OCI-LY7 (cell line): ENCODE results near the gene PLEKHA5. TPM values are rescaled to one million over a fixed set of nuclear protein-coding genes. Genes with fewer than 3 reads are reported as not detected.

Source experiments
- BruUV-seq: library from RNA; stranded (reverse); fragments of 400-500 nt; replicated peaks from 2 replicates; lab custom pipeline; 2021; lab: Mats Ljungman, UMichigan
- CTCF ChIA-PET: fragments of 300-600 bp; sonication (Branson Sonifier 250); formaldehyde crosslinking; loops from one replicate; lab custom pipeline; 2022; ENCODE audit warnings: antibody characterized with exemption; ENCODE audit not compliant: unreplicated experiment; lab: Charles Lee
- POLR2A ChIA-PET: fragments of 300-600 bp; sonication (Branson Sonifier 250); formaldehyde crosslinking; loops from one replicate; lab custom pipeline; 2022; ENCODE audit warnings: antibody characterized with exemption; lab: Charles Lee
- DNase-seq: peaks from one replicate; pipeline ENCODE4 v3.0.0-alpha.2; 2015; ENCODE audit warnings: low spot score
- H2AFZ ChIP-seq: fragments of 200-600 bp; sonication (generic), shearing (Covaris generic); 2 replicates; pipeline ENCODE4 v1.6.1; 2014; ENCODE audit warnings: mild to moderate bottlenecking, antibody characterized with exemption, low read length, moderate library complexity
- H3K27ac ChIP-seq: fragments of 200-600 bp; sonication (generic); 2 replicates; pipeline ENCODE4 v1.5.1; 2014; ENCODE audit warnings: mixed run types, low read depth, mild to moderate bottlenecking, moderate library complexity, low read length, inconsistent platforms; ENCODE audit not compliant: poor library complexity, severe bottlenecking
- H3K36me3 ChIP-seq: fragments of 200-600 bp; sonication (generic); 2 replicates; pipeline ENCODE4 v1.6.1; 2014; ENCODE audit warnings: mild to moderate bottlenecking, antibody characterized with exemption, low read length, moderate library complexity, mixed read lengths; ENCODE audit not compliant: insufficient read depth
- H3K4me1 ChIP-seq: fragments of 200-600 bp; sonication (generic); 2 replicates; pipeline ENCODE4 v1.5.1; 2014; ENCODE audit warnings: mild to moderate bottlenecking, low read length; ENCODE audit not compliant: insufficient read depth, poor library complexity, severe bottlenecking
- H3K4me2 ChIP-seq: fragments of 200-600 bp; sonication (generic); 2 replicates; pipeline ENCODE4 v1.6.1; 2014; ENCODE audit warnings: mild to moderate bottlenecking, low read length
- H3K4me3 ChIP-seq: fragments of 200-600 bp; sonication (generic); 2 replicates; pipeline ENCODE4 v1.5.1; 2014; ENCODE audit warnings: mild to moderate bottlenecking, low read depth, low read length; ENCODE audit not compliant: poor library complexity, severe bottlenecking
- H3K79me2 ChIP-seq: fragments of 200-600 bp; sonication (generic); 2 replicates; pipeline ENCODE4 v1.6.1; 2016; ENCODE audit warnings: low read depth, mild to moderate bottlenecking, low read length, moderate library complexity, mixed read lengths; ENCODE audit not compliant: insufficient read depth
- H3K9me2 ChIP-seq: fragments of 200-600 bp; sonication (generic); 2 replicates; pipeline ENCODE4 v1.6.1; 2016; ENCODE audit warnings: mild to moderate bottlenecking, low read length, mixed read lengths; ENCODE audit not compliant: insufficient read depth
- H3K9me3 ChIP-seq: fragments of 200-600 bp; sonication (generic); 2 replicates; pipeline ENCODE4 v1.6.1; 2014; ENCODE audit warnings: mild to moderate bottlenecking, mixed run types, low read length, mixed read lengths
- H4K20me1 ChIP-seq: fragments of 200-600 bp; sonication (generic); 2 replicates; pipeline ENCODE4 v1.6.1; 2014; ENCODE audit warnings: mild to moderate bottlenecking, antibody characterized with exemption, low read length, moderate library complexity, mixed read lengths; ENCODE audit not compliant: insufficient read depth
- EZH2phosphoT487 ChIP-seq: fragments of 200-600 bp; sonication (generic); IDR thresholded peaks from 2 replicates; pipeline ENCODE4 v1.6.1; 2018; ENCODE audit warnings: low read depth, borderline replicate concordance, mild to moderate bottlenecking, mixed run types, antibody characterized with exemption, low read length, moderate library complexity, mixed read lengths
- intact Hi-C: fragments of 100-400 bp; cut with micrococcal nuclease; formaldehyde crosslinking; loops from one replicate; pipeline ENCODE4 v1.10.0; 2022; ENCODE audit not compliant: unreplicated experiment
- total RNA-seq, 2 experiments: library from RNA; depleted of rRNA in 1 of 2; stranded (reverse); fragments of >200 nt in 1 of 2; shearing (Covaris generic) in 1 of 2; gene quantifications; 2 replicates each; pipeline ENCODE4 v1.2.3, GENCODE V29; 2014 to 2022
- TF ChIP-seq, protein P1 (sequence below): fragments of 200-600 bp; sonication (generic); conservative IDR thresholded peaks from 2 replicates; pipeline ENCODE4 v1.5.1; 2014; ENCODE audit warnings: mild to moderate bottlenecking, antibody characterized with exemption, low read length, moderate library complexity, mixed read lengths

The PLEKHA5 gene
- total RNA-seq, 2 experiments from 2014 or later, result 2.7 TPM; not detected in 1

DNA sequence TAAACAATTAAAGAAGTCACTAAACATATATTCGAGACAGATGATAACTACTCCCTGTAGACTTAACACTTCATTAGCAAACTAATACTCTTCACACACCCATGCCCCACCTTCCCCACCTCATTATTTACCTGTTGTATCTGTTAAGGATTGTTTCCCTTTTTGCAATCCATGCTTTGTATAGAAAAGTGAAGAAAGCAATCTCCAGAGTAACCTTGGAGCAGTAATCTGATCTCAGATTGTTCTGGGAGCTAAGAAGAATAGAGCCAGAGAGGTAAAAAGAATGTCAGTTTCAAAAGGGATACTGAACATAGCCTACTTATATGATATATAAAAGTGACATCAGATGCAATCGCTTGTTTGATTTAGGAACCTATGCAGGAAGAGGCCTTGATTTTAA is 37.4 kb downstream of the PLEKHA5 start:
- H3K36me3 ChIP-seq, result no peaks in the 10 kb centered on the region
- no peak for TF ChIP-seq EZH2phosphoT487
- TF ChIP-seq, protein P1, sequence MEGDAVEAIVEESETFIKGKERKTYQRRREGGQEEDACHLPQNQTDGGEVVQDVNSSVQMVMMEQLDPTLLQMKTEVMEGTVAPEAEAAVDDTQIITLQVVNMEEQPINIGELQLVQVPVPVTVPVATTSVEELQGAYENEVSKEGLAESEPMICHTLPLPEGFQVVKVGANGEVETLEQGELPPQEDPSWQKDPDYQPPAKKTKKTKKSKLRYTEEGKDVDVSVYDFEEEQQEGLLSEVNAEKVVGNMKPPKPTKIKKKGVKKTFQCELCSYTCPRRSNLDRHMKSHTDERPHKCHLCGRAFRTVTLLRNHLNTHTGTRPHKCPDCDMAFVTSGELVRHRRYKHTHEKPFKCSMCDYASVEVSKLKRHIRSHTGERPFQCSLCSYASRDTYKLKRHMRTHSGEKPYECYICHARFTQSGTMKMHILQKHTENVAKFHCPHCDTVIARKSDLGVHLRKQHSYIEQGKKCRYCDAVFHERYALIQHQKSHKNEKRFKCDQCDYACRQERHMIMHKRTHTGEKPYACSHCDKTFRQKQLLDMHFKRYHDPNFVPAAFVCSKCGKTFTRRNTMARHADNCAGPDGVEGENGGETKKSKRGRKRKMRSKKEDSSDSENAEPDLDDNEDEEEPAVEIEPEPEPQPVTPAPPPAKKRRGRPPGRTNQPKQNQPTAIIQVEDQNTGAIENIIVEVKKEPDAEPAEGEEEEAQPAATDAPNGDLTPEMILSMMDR, result no peak
- H4K20me1 ChIP-seq, result no peaks in the 10 kb centered on the region
- no peak for DNase-seq
- BruUV-seq, result no TSS peak
- intact Hi-C loops, result no loop called here
- ChIA-PET POLR2A (interaction anchor here (0.7 kb wide), 2 partner anchors 12 to 18 kb away, joined by 3 to 4 read pairs; no protein-coding TSS in a partner anchor), CTCF (no interaction called here)
- H3K9me3 ChIP-seq, result no peaks in the 10 kb centered on the region
- H3K27ac ChIP-seq, result no peak overlapping the region
- H3K9me2 ChIP-seq, result no peaks in the 10 kb centered on the region
- no peaks in the 10 kb centered on the region for H3K79me2 ChIP-seq
- H3K4me3 ChIP-seq, result no peak overlapping the region
- H3K4me1 ChIP-seq, result no peaks in the 10 kb centered on the region
- H2AFZ ChIP-seq, result no peak overlapping the region
- H3K4me2 ChIP-seq, result no peak overlapping the region

DNA sequence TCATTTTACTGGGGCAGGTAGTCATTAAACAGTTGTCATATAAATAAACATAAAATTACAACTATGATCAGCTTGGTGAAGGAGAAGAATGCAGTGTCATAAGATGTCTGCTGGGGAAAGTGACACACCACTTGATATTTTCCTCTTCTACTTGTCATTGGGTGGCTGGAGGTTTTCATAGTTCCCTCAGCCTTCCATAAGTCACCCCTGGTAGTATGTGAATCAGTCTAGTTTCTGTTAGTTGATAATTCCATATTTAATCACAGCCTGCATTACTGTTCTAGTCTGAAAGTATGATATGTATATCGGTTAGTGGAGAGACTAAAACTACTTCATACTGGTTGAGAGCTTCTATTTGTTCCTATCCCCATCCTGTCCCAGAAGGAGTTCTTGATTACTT is 38.2 kb downstream of the PLEKHA5 start:
- ChIA-PET POLR2A (no interaction called here), CTCF (no interaction called here)
- H2AFZ ChIP-seq, result no peak overlapping the region
- intact Hi-C loops, result no loop called here
- H3K4me1 ChIP-seq, result no peaks in the 10 kb centered on the region
- H3K79me2 ChIP-seq, result no peaks in the 10 kb centered on the region
- H3K4me2 ChIP-seq, result no peak overlapping the region
- H3K27ac ChIP-seq, result no peak overlapping the region
- no peaks in the 10 kb centered on the region for H4K20me1 ChIP-seq
- TF ChIP-seq EZH2phosphoT487, result no peak
- TF ChIP-seq, protein P1, result no peak
- DNase-seq, result no peak
- no TSS peak for BruUV-seq
- H3K36me3 ChIP-seq, result no peaks in the 10 kb centered on the region
- no peaks in the 10 kb centered on the region for H3K9me3 ChIP-seq
- no peak overlapping the region for H3K4me3 ChIP-seq
- no peaks in the 10 kb centered on the region for H3K9me2 ChIP-seq

DNA sequence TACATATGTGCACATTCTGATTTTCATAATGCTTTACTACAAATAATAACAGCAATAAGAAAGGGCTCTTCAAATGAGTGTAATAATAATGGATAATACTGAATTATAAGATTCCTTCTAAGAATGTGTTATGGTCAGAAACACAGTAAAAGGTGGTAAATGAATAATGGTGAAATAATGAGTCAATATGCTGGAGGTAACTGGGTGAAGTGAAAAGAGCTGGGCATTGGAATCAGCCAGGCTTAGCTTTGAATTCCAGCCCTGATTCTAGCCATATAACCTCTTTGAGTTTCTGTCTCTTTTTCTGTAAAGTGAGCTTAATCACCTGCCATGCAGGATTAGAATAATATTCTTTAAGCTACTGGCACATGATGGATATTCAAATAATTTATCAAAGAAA is 39.1 kb downstream of the PLEKHA5 start:
- TF ChIP-seq, protein P1, result no peak
- no peak for TF ChIP-seq EZH2phosphoT487
- no peaks in the 10 kb centered on the region for H3K36me3 ChIP-seq
- no peak for DNase-seq
- intact Hi-C loops, result no loop called here
- CTCF ChIA-PET, result no interaction called here
- H3K9me3 ChIP-seq, result no peaks in the 10 kb centered on the region
- BruUV-seq, result no TSS peak
- no peak overlapping the region for H3K4me2 ChIP-seq
- H3K4me1 ChIP-seq, result no peaks in the 10 kb centered on the region
- no peak overlapping the region for H3K4me3 ChIP-seq
- no peaks in the 10 kb centered on the region for H3K79me2 ChIP-seq
- H4K20me1 ChIP-seq, result no peaks in the 10 kb centered on the region
- H2AFZ ChIP-seq, result no peak overlapping the region
- POLR2A ChIA-PET, result interaction anchor here (1.2 kb wide), 1 partner anchor 9 kb away, joined by 4 read pairs; no protein-coding TSS in a partner anchor
- H3K27ac ChIP-seq, result no peak overlapping the region
- no peaks in the 10 kb centered on the region for H3K9me2 ChIP-seq
